Activated T-helper 17 cell treated with anti-CD3 and anti-CD28 coated beads, Interleukin-2, amount 50 U/mL, for 72 hours (primary cell): ENCODE measurements around the gene EPB41L5. TPM values are rescaled to one million over a fixed set of nuclear protein-coding genes. Genes with fewer than 3 reads are reported as not detected.

ENCODE experiments used
- ATAC-seq: fragments of 150-1000 bp; cut with Tn5 transposase; replicated peaks from 2 replicates; pipeline ENCODE4 v1.10.0; 2021; ENCODE audit warnings: mild to moderate bottlenecking, moderate library complexity
- H3K27ac Mint-ChIP-seq: one replicate; pipeline ENCODE4 v1.8.0; 2022; ENCODE audit warnings: mixed read lengths
- H3K27me3 Mint-ChIP-seq: one replicate; pipeline ENCODE4 v1.8.0; 2022; ENCODE audit warnings: mixed read lengths
- H3K36me3 Mint-ChIP-seq: one replicate; pipeline ENCODE4 v1.8.0; 2022; ENCODE audit warnings: low read depth, mild to moderate bottlenecking, mixed read lengths
- H3K4me1 Mint-ChIP-seq: one replicate; pipeline ENCODE4 v1.8.0; 2022; ENCODE audit warnings: mixed read lengths
- H3K4me3 Mint-ChIP-seq: one replicate; pipeline ENCODE4 v1.8.0; 2022; ENCODE audit warnings: mild to moderate bottlenecking, mixed read lengths
- H3K9me3 Mint-ChIP-seq: one replicate; pipeline ENCODE4 v1.8.0; 2022; ENCODE audit warnings: mixed read lengths
- total RNA-seq, 2 donors: library from RNA; stranded (reverse); gene quantifications; one replicate each; pipeline ENCODE4 v1.2.3, GENCODE V29; 2022

Gene EPB41L5
- total RNA-seq, 2 donors from 2014 or later, result 1.9 to 2.4 TPM

GRCh38 chr2:120203251-120204021 lies 190.6 kb downstream of the EPB41L5 start:
- Mint-ChIP-seq H3K9me3 (no peaks in the 10 kb centered on the region), H3K36me3 (no peaks in the 10 kb centered on the region), H3K4me1 (no peaks in the 10 kb centered on the region), H3K27ac (no peak overlapping the region), H3K27me3 (no peaks in the 10 kb centered on the region), H3K4me3 (no peak overlapping the region)
- no peak for ATAC-seq

GRCh38 chr2:120204022-120204405 lies 191.1 kb downstream of the EPB41L5 start:
- Mint-ChIP-seq H3K27ac (peak overlapping the region; percentile 37), H3K4me1 (no peaks in the 10 kb centered on the region)
- ATAC-seq, result no peak

GRCh38 chr2:120204417-120204816 lies 191.5 kb downstream of the EPB41L5 start:
- Mint-ChIP-seq H3K27ac (peak overlapping the region; percentile 37), H3K27me3 (no peaks in the 10 kb centered on the region)
- ATAC-seq, result no peak

More at GRCh38 chr2:120204022-120204405, 191.1 kb downstream of the EPB41L5 start:
- Mint-ChIP-seq H3K9me3 (no peaks in the 10 kb centered on the region), H3K4me3 (no peak overlapping the region), H3K27me3 (no peaks in the 10 kb centered on the region), H3K36me3 (no peaks in the 10 kb centered on the region)

GRCh38 chr2:120204945-120205670 lies 192.2 kb downstream of the EPB41L5 start:
- Mint-ChIP-seq H3K4me1 (no peaks in the 10 kb centered on the region), H3K9me3 (no peaks in the 10 kb centered on the region), H3K27ac (peak overlapping the region; percentile 37), H3K36me3 (no peaks in the 10 kb centered on the region), H3K4me3 (no peak overlapping the region), H3K27me3 (no peaks in the 10 kb centered on the region)
- ATAC-seq, result no peak

More at GRCh38 chr2:120204417-120204816, 191.5 kb downstream of the EPB41L5 start:
- no peak overlapping the region for H3K4me3 Mint-ChIP-seq
- no peaks in the 10 kb centered on the region for H3K9me3 Mint-ChIP-seq
- H3K4me1 Mint-ChIP-seq, result no peaks in the 10 kb centered on the region
- H3K36me3 Mint-ChIP-seq, result no peaks in the 10 kb centered on the region

- no peaks in the 10 kb centered on the region for H3K4me1 Mint-ChIP-seq
These were observed 193.2 kb downstream of the EPB41L5 start for GRCh38 chr2:120206022-120206581.

GRCh38 chr2:120208381-120209353 lies 195.8 kb downstream of the EPB41L5 start:
- no peak for ATAC-seq
- Mint-ChIP-seq H3K4me1 (no peaks in the 10 kb centered on the region), H3K27ac (peak overlapping the region; percentile 74)

More at GRCh38 chr2:120206022-120206581, 193.2 kb downstream of the EPB41L5 start:
- H3K27ac Mint-ChIP-seq, result no peak overlapping the region
- no peaks in the 10 kb centered on the region for H3K9me3 Mint-ChIP-seq
- no peaks in the 10 kb centered on the region for H3K36me3 Mint-ChIP-seq
- no peaks in the 10 kb centered on the region for H3K27me3 Mint-ChIP-seq
- peak; percentile 57 for ATAC-seq
- no peak overlapping the region for H3K4me3 Mint-ChIP-seq

GRCh38 chr2:120209427-120210269 lies 196.8 kb downstream of the EPB41L5 start:
- H3K27ac Mint-ChIP-seq, result peak overlapping the region; percentile 74
- H3K4me1 Mint-ChIP-seq, result no peaks in the 10 kb centered on the region
- H3K9me3 Mint-ChIP-seq, result no peaks in the 10 kb centered on the region
- ATAC-seq, result peak; percentile 40
- no peaks in the 10 kb centered on the region for H3K27me3 Mint-ChIP-seq
- peak overlapping the region; percentile 25 for H3K4me3 Mint-ChIP-seq
- H3K36me3 Mint-ChIP-seq, result no peaks in the 10 kb centered on the region

More at GRCh38 chr2:120208381-120209353, 195.8 kb downstream of the EPB41L5 start:
- peak overlapping the region; percentile 25 for H3K4me3 Mint-ChIP-seq
- no peaks in the 10 kb centered on the region for H3K36me3 Mint-ChIP-seq
- no peaks in the 10 kb centered on the region for H3K27me3 Mint-ChIP-seq
- no peaks in the 10 kb centered on the region for H3K9me3 Mint-ChIP-seq

GRCh38 chr2:120210270-120210693 lies 197.4 kb downstream of the EPB41L5 start:
- H3K27ac Mint-ChIP-seq, result peak overlapping the region; percentile 74
- H3K4me3 Mint-ChIP-seq, result peak overlapping the region; percentile 13

GRCh38 chr2:120218181-120218580 lies 205.3 kb downstream of the EPB41L5 start:
- peaks cover 42% of the 10 kb centered on the region for H3K36me3 Mint-ChIP-seq
- no peak overlapping the region for H3K27ac Mint-ChIP-seq
- no peaks in the 10 kb centered on the region for H3K27me3 Mint-ChIP-seq
- peaks cover 29% of the 10 kb centered on the region for H3K4me1 Mint-ChIP-seq
- H3K9me3 Mint-ChIP-seq, result peaks cover 7% of the 10 kb centered on the region
- H3K4me3 Mint-ChIP-seq, result no peak overlapping the region
- no peak for ATAC-seq

More at GRCh38 chr2:120210270-120210693, 197.4 kb downstream of the EPB41L5 start:
- no peaks in the 10 kb centered on the region for H3K36me3 Mint-ChIP-seq
- peak; percentile 73 for ATAC-seq
- no peaks in the 10 kb centered on the region for H3K9me3 Mint-ChIP-seq
- H3K4me1 Mint-ChIP-seq, result no peaks in the 10 kb centered on the region
- H3K27me3 Mint-ChIP-seq, result no peaks in the 10 kb centered on the region

- Mint-ChIP-seq H3K27me3 (no peaks in the 10 kb centered on the region), H3K27ac (no peak overlapping the region), H3K4me3 (no peak overlapping the region), H3K9me3 (peaks cover 7% of the 10 kb centered on the region), H3K4me1 (peaks cover 29% of the 10 kb centered on the region), H3K36me3 (peaks cover 42% of the 10 kb centered on the region)
- ATAC-seq, result no peak
These were observed 206.4 kb downstream of the EPB41L5 start for GRCh38 chr2:120219291-120219690.

GRCh38 chr2:120219766-120220165 lies 206.9 kb downstream of the EPB41L5 start:
- Mint-ChIP-seq H3K4me3 (no peak overlapping the region), H3K4me1 (peaks cover 29% of the 10 kb centered on the region), H3K27ac (no peak overlapping the region), H3K27me3 (no peaks in the 10 kb centered on the region), H3K9me3 (peaks cover 7% of the 10 kb centered on the region), H3K36me3 (peaks cover 42% of the 10 kb centered on the region)
- no peak for ATAC-seq

- peak overlapping the region; percentile 88 for H3K27ac Mint-ChIP-seq
- ATAC-seq, result no peak
- peaks cover 7% of the 10 kb centered on the region for H3K9me3 Mint-ChIP-seq
- H3K27me3 Mint-ChIP-seq, result no peaks in the 10 kb centered on the region
- H3K36me3 Mint-ChIP-seq, result peaks cover 42% of the 10 kb centered on the region
- H3K4me3 Mint-ChIP-seq, result peak overlapping the region; percentile 83
- H3K4me1 Mint-ChIP-seq, result peaks cover 29% of the 10 kb centered on the region
These were observed 207.9 kb downstream of the EPB41L5 start for GRCh38 chr2:120220756-120221155.

GRCh38 chr2:120221616-120222015 lies 208.7 kb downstream of the EPB41L5 start:
- Mint-ChIP-seq H3K36me3 (peaks cover 42% of the 10 kb centered on the region), H3K4me1 (peaks cover 29% of the 10 kb centered on the region)
- peak; percentile 25 for ATAC-seq

More at GRCh38 chr2:120221616-120222015, 208.7 kb downstream of the EPB41L5 start:
- H3K4me3 Mint-ChIP-seq, result peak overlapping the region; percentile 83
- H3K27ac Mint-ChIP-seq, result peak overlapping the region; percentile 88
- H3K9me3 Mint-ChIP-seq, result peaks cover 5% of the 10 kb centered on the region
- H3K27me3 Mint-ChIP-seq, result no peaks in the 10 kb centered on the region
